HepG2 (cell line): ENCODE data around the gene CACNA1C. TPM values are rescaled to one million over a fixed set of nuclear protein-coding genes. Genes with fewer than 3 reads are reported as not detected.
A peak's percentile ranks its signal among the peaks of the same experiment; 100 is the strongest.

Experiments
- ATAC-seq: fragments of 200-7000 bp; cut with Tn5 transposase; 3 replicates; pipeline ENCODE4 v1.9.1; 2020; ENCODE audit warnings: mild to moderate bottlenecking, moderate library complexity
- BruUV-seq: library from RNA; stranded (reverse); fragments of 400-500 nt; replicated peaks from 2 replicates; lab custom pipeline; 2021; lab: Mats Ljungman, UMichigan
- CTCF ChIA-PET: fragments of 300-600 bp; formaldehyde crosslinking; extraction: SDS; loops from one replicate; lab custom pipeline; 2021; ENCODE audit warnings: low total read pairs, inconsistent platforms, low intra/inter-chr PET ratio; lab: Yijun Ruan, JAX
- POLR2A ChIA-PET: fragments of 350-600 bp; sonication (Branson Sonifier 250); formaldehyde crosslinking; loops from one replicate; lab custom pipeline; 2020; ENCODE audit warnings: antibody characterized with exemption, inconsistent platforms; lab: Yijun Ruan, JAX
- DNase-seq: peaks from one replicate; pipeline ENCODE4 v3.0.0-alpha.2; 2015; ENCODE audit warnings: low spot score
- FAIRE-seq: peaks from 3 replicates; lab custom pipeline; 2011; peaks lifted over from hg19 to GRCh38; lab: Jason Lieb, UNC
- H2AFZ ChIP-seq: one replicate; pipeline ENCODE4 v1.6.1; 2011; ENCODE audit warnings: low read length, inconsistent platforms
- H3K27ac ChIP-seq: fragments of 300-600 bp; 3 replicates; pipeline ENCODE4 v1.8.0; 2011; ENCODE audit warnings: mixed run types, mild to moderate bottlenecking, mixed read lengths, low read length, inconsistent platforms; ENCODE audit not compliant: insufficient read depth; ENCODE audit errors: extremely low read length
- H3K27me3 ChIP-seq, 2 experiments: fragments of 200-600 bp in 1 of 2; 2 replicates in 1 of 2; 3 replicates in 1 of 2; pipeline versions ENCODE4 v1.6.0 to v1.8.0; 2011; ENCODE audit warnings: low read length in 2 of 2, mild to moderate bottlenecking in 2 of 2, moderate library complexity in 2 of 2, inconsistent platforms in 1 of 2; ENCODE audit not compliant: insufficient read depth in 2 of 2, control insufficient read depth in 1 of 2
- H3K36me3 ChIP-seq, 2 experiments: fragments of 200-600 bp in 1 of 2; replicated peaks in 1 of 2; 2 replicates in 1 of 2; 3 replicates in 1 of 2; pipeline versions ENCODE4 v1.5.1 to v1.8.0; 2011; ENCODE audit warnings: low read length in 2 of 2, inconsistent platforms in 1 of 2; ENCODE audit not compliant: insufficient read depth in 2 of 2, control insufficient read depth in 1 of 2
- H3K4me1 ChIP-seq: 2 replicates; pipeline ENCODE4 v1.5.1; 2012; ENCODE audit warnings: low read length, inconsistent platforms; ENCODE audit not compliant: insufficient read depth
- H3K4me2 ChIP-seq: 2 replicates; pipeline ENCODE4 v1.6.0; 2011; ENCODE audit warnings: low read depth, low read length, inconsistent platforms
- H3K4me3 ChIP-seq, 3 experiments: fragments of 200-600 bp in 1 of 3; sonication (generic), shearing (Covaris generic) in 1 of 3; replicated peaks in 1 of 3; 2 replicates each; pipeline ENCODE4 v1.5.1; 2011 to 2016; ENCODE audit warnings: low read length in 3 of 3, inconsistent platforms in 2 of 3, low read depth in 2 of 3, mild to moderate bottlenecking in 2 of 3, control low read depth in 1 of 3, mixed read lengths in 1 of 3; ENCODE audit not compliant: insufficient read depth in 1 of 3
- H3K79me2 ChIP-seq: one replicate; pipeline ENCODE4 v1.6.1; 2011; ENCODE audit warnings: low read length, inconsistent platforms; ENCODE audit not compliant: insufficient read depth
- H3K9ac ChIP-seq: 2 replicates; pipeline ENCODE4 v1.6.0; 2011; ENCODE audit warnings: mild to moderate bottlenecking, low read depth, low read length, inconsistent platforms; ENCODE audit not compliant: insufficient read depth
- H3K9me3 ChIP-seq: 2 replicates; pipeline ENCODE4 v1.5.1; 2012; ENCODE audit warnings: mild to moderate bottlenecking, low read length
- H4K20me1 ChIP-seq: 2 replicates; pipeline ENCODE4 v1.6.0; 2011; ENCODE audit warnings: inconsistent platforms, mild to moderate bottlenecking, low read length, moderate library complexity; ENCODE audit not compliant: insufficient read depth
- CEBPB ChIP-seq: IDR thresholded peaks from 2 replicates; pipeline ENCODE4 v1.6.1; 2011; ENCODE audit warnings: low read depth, low read length, improper control_type of control experiment, borderline replicate concordance
- CREB1 ChIP-seq, 2 experiments: fragments of 450-650 bp in 1 of 2; IDR thresholded peaks; 2 replicates each; pipeline ENCODE4 v1.6.1; 2016 to 2017; ENCODE audit warnings: control low read depth in 1 of 2, mild to moderate bottlenecking in 1 of 2, missing compliant biosample characterization in 1 of 2, missing genetic modification characterization in 1 of 2
- ETV5 ChIP-seq: IDR thresholded peaks from 2 replicates; pipeline ENCODE4 v1.6.1; 2018; ENCODE audit warnings: missing biosample characterization, missing genetic modification reagents, inconsistent platforms, borderline replicate concordance
- FOXP4 ChIP-seq: sonication (generic); formaldehyde crosslinking; IDR thresholded peaks from 2 replicates; pipeline ENCODE4 v1.4.0; 2020; ENCODE audit warnings: missing genetic modification reagents
- GMEB1 ChIP-seq: sonication (generic); formaldehyde crosslinking; IDR thresholded peaks from 2 replicates; pipeline ENCODE4 v1.5.1; 2020; ENCODE audit warnings: missing genetic modification reagents, mild to moderate bottlenecking, borderline replicate concordance
- HIC2 ChIP-seq: sonication (generic); formaldehyde crosslinking; IDR thresholded peaks from 2 replicates; pipeline ENCODE4 v1.9.0; 2022; ENCODE audit warnings: low read depth, missing genetic modification reagents
- KDM3A ChIP-seq: IDR thresholded peaks from 2 replicates; pipeline ENCODE4 v1.6.1; 2018; ENCODE audit warnings: low read depth, missing compliant biosample characterization
- NFIC ChIP-seq: IDR thresholded peaks from 2 replicates; pipeline ENCODE4 v1.6.1; 2012; ENCODE audit warnings: mild to moderate bottlenecking, low read length, inconsistent platforms
- SMARCE1 ChIP-seq: fragments of 450-650 bp; IDR thresholded peaks from 2 replicates; pipeline ENCODE4 v1.6.1; 2017; ENCODE audit warnings: borderline replicate concordance
- ZNF230 ChIP-seq: sonication (generic); formaldehyde crosslinking; IDR thresholded peaks from 2 replicates; pipeline ENCODE4 v1.4.0; 2020; ENCODE audit warnings: mild to moderate bottlenecking, missing genetic modification reagents
- ZNF329 ChIP-seq: sonication (generic); formaldehyde crosslinking; IDR thresholded peaks from 2 replicates; pipeline ENCODE4 v1.9.0; 2021; ENCODE audit warnings: low read depth, mild to moderate bottlenecking, missing genetic modification reagents
- ZNF431 ChIP-seq: sonication (generic); formaldehyde crosslinking; IDR thresholded peaks from 2 replicates; pipeline ENCODE4 v1.9.0; 2022; ENCODE audit warnings: missing genetic modification reagents, low read depth, mild to moderate bottlenecking, borderline replicate concordance
- ZNF441 ChIP-seq: sonication (generic); formaldehyde crosslinking; IDR thresholded peaks from 2 replicates; pipeline ENCODE4 v1.7.0; 2021; ENCODE audit warnings: missing genetic modification reagents, borderline replicate concordance
- WGBS: methylation state at CpG from one replicate; pipeline ENCODE4 v1.1.6; 2017; ENCODE audit warnings: low lambda C conversion rate; 5-methylcytosine and 5-hydroxymethylcytosine counted together
- in situ Hi-C: cut with HindIII; loops from 2 replicates; pipeline ENCODE4 v1.10.0; 2017; ENCODE audit warnings: low pct_unique_long_range_greater_than_20kb; ENCODE audit not compliant: extremely low pct_ligation_motif_present
- intact Hi-C: fragments of 100-400 bp; cut with micrococcal nuclease; formaldehyde crosslinking; loops from one replicate; pipeline ENCODE4 v1.10.0; 2022; ENCODE audit not compliant: unreplicated experiment
- polyA plus RNA-seq, 8 experiments: library from polyadenylated mRNA; depleted of rRNA in 3 of 8; stranded (reverse) in 7 of 8; unstranded in 1 of 8; fragments of >200 nt; fragmentation: Illumina TruSeq in 4 of 8; extraction: Trizol in 4 of 8; gene quantifications; 2 replicates each; pipeline versions ENCODE4 v1.2.1 to v1.2.3, GENCODE V29; 2011 to 2016; ENCODE audit warnings: low read depth in 4 of 8, missing spikeins in 1 of 8, mixed read lengths in 1 of 8; ENCODE audit not compliant: insufficient read depth in 1 of 8
- total RNA-seq, 5 experiments: library from RNA; depleted of rRNA; stranded (reverse); fragments of >200 nt; fragmentation: Illumina TruSeq; extraction: Trizol; gene quantifications; 2 replicates each; pipeline ENCODE4 v1.2.3, GENCODE V29; 2016; ENCODE audit warnings: low read depth in 1 of 5

The CACNA1C gene
- total and polyA plus RNA-seq, 2 of the 13 experiments (the other 11 are each of a cell fraction or from before 2014, with no cell fraction given), result not detected

GRCh38 chr12:2221030-2221621 lies 168.3 kb downstream of the CACNA1C start:
- H3K79me2 ChIP-seq, result no peaks in the 10 kb centered on the region
- CTCF ChIA-PET, result no interaction called here

GRCh38 chr12:2222691-2223090 lies 169.9 kb downstream of the CACNA1C start:
- Histone ChIP-seq H3K9ac (no peak overlapping the region), H3K36me3 (no peaks in the 10 kb centered on the region), H4K20me1 (no peaks in the 10 kb centered on the region), H3K79me2 (no peaks in the 10 kb centered on the region), H2AFZ (no peak overlapping the region), H3K4me3 (no peak overlapping the region), H3K4me2 (no peak overlapping the region), H3K9me3 (no peaks in the 10 kb centered on the region), H3K4me1 (peaks cover 18% of the 10 kb centered on the region), H3K27me3 (peaks cover 0 to 4% of the 10 kb centered on the region in 2 experiments; a peak in 2 of 5 replicates), H3K27ac (no peak overlapping the region)
- POLR2A ChIA-PET, result no interaction called here
- ATAC-seq (no peak), FAIRE-seq (no peak), DNase-seq (no peak)
- TF ChIP-seq ZNF441 (CRISPR knock-in tag) (no peak), FOXP4 (CRISPR knock-in tag) (no peak), CEBPB (no peak), SMARCE1 (no peak), GMEB1 (CRISPR knock-in tag) (no peak), ETV5 (CRISPR knock-in tag) (no peak), HIC2 (CRISPR knock-in tag) (no peak), ZNF329 (CRISPR knock-in tag) (no peak), KDM3A (CRISPR knock-in tag) (no peak)
- intact Hi-C loops (no loop called here), in situ Hi-C loops (no loop called here)
- 0% methylated on average over 2 of the region's 2 CpGs for WGBS
- CTCF ChIA-PET, result no interaction called here
- BruUV-seq, result no TSS peak

More at GRCh38 chr12:2221030-2221621, 168.3 kb downstream of the CACNA1C start:
- Histone ChIP-seq H3K4me2 (no peak overlapping the region), H3K9ac (no peak overlapping the region), H3K4me1 (peaks cover 7% of the 10 kb centered on the region; the same call in 1 of the 2 replicates), H4K20me1 (no peaks in the 10 kb centered on the region), H3K36me3 (no peaks in the 10 kb centered on the region), H3K4me3 (no peak overlapping the region), H2AFZ (no peak overlapping the region), H3K27me3 (peaks cover 0 to 4% of the 10 kb centered on the region in 2 experiments; a peak in 1 of 5 replicates), H3K27ac (no peak overlapping the region), H3K9me3 (no peaks in the 10 kb centered on the region)
- WGBS, result 8% methylated on average over 4 of the region's 4 CpGs
- DNase-seq (no peak), ATAC-seq (no peak), FAIRE-seq (no peak)
- intact Hi-C loops, result no loop called here
- no TSS peak for BruUV-seq
- in situ Hi-C loops, result no loop called here
- TF ChIP-seq ZNF230, result no peak
- TF ChIP-seq CREB1 (IDR thresholded peaks at IDR 0.05), result peak; percentile 38; the same call in 1 of the 2 replicates
- TF ChIP-seq CREB1 (CRISPR knock-in tag; IDR thresholded peaks at IDR 0.05), result no peak
- no peak for TF ChIP-seq NFIC
- no peak for TF ChIP-seq ZNF431
- POLR2A ChIA-PET, result no interaction called here
